ENCODE results near the gene ZNF385A. TPM values are rescaled to one million over a fixed set of nuclear protein-coding genes. Genes with fewer than 3 reads are reported as not detected.

Gene ZNF385A
- total RNA-seq, 4 donors from 2014 or later = 3.3 to 21.0 (median 18.3) TPM

DNA sequence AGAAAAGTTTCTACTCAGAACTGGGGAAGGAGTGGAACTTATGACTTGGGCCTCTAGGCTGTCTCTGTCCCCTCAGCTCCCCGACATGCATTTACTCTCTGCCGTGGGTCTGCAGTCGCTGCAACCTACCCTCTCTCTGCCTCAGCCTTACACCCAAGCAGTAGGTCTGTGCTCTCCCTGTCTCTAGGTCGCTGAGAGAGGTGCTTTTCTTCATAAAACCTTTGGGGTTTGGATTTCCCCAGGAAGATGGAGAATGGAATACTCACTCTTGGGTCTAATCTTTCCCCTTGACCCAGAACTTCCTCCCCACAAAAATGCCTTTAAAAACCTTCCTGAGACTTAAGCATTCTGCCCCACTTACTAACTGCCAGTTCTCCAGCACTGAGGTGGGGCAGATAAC lies 33.2 kb downstream of the ZNF385A start:
- in situ Hi-C loops (cut with MboI; ENCODE audit: low sequenced_read_pairs in 4 of 4) (loop anchor here (25.0 kb wide), 2 partner anchors 339 to 364 kb away; partner anchors contain the start of genes HOXC10 (in 2 of the 4), HOXC8 (in 2 of the 4) and HOXC9 (in 2 of the 4)), intact Hi-C loops (cut with DNase I; ENCODE audit: low total_unique reads) (loop anchor here (10.0 kb wide), 1 partner anchor 1373 kb away; the partner anchor contains the start of genes CD63 and RDH5)
- TF ChIP-seq POLR2A (IDR thresholded peaks at IDR 0.05) = no peak
- TF ChIP-seq, protein P1, sequence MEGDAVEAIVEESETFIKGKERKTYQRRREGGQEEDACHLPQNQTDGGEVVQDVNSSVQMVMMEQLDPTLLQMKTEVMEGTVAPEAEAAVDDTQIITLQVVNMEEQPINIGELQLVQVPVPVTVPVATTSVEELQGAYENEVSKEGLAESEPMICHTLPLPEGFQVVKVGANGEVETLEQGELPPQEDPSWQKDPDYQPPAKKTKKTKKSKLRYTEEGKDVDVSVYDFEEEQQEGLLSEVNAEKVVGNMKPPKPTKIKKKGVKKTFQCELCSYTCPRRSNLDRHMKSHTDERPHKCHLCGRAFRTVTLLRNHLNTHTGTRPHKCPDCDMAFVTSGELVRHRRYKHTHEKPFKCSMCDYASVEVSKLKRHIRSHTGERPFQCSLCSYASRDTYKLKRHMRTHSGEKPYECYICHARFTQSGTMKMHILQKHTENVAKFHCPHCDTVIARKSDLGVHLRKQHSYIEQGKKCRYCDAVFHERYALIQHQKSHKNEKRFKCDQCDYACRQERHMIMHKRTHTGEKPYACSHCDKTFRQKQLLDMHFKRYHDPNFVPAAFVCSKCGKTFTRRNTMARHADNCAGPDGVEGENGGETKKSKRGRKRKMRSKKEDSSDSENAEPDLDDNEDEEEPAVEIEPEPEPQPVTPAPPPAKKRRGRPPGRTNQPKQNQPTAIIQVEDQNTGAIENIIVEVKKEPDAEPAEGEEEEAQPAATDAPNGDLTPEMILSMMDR (IDR thresholded peaks at IDR 0.05 in 4 of 5, conservative IDR thresholded peaks at IDR 0.05 in 1 of 5) = no peak
- no peak for ATAC-seq
- no peak for DNase-seq
- H3K4me3 ChIP-seq = no peak overlapping the region
- no peaks in the 10 kb centered on the region for H3K9me3 ChIP-seq
- H3K27me3 ChIP-seq = no peaks in the 10 kb centered on the region
- peaks cover 3 to 49% of the 10 kb centered on the region in 2 donors for H3K36me3 ChIP-seq
- no peak overlapping the region for H3K27ac ChIP-seq
- peaks cover 21 to 22% of the 10 kb centered on the region in 2 donors for H3K4me1 ChIP-seq

DNA sequence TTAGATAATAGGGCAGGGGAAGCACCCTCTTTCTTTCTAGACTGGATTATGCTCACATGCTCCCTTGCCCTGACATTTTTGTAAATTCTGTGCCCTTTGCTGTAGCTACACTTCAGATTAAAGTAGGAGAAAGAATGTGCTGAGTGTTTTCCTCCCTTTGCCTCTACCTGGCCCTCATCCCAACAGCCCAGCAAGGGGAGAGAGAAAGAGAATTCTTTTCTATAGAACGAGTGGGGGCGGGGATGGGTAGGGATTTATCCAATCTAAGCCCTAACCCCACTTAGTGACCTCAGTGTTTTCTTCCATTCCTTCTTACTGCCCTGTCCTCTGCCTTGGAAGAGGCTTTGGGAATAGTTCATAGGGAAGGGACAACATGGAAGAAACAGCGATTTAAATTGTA lies 33.8 kb downstream of the ZNF385A start:
- Histone ChIP-seq H3K9me3 (no peaks in the 10 kb centered on the region), H3K4me3 (no peak overlapping the region), H3K27ac (no peak overlapping the region), H3K27me3 (no peaks in the 10 kb centered on the region), H3K4me1 (peaks cover 21 to 22% of the 10 kb centered on the region in 2 donors), H3K36me3 (peaks cover 3 to 55% of the 10 kb centered on the region in 2 donors)
- DNase-seq = no peak
- no peak for ATAC-seq
- TF ChIP-seq, protein P1 (IDR thresholded peaks at IDR 0.05 in 4 of 5, conservative IDR thresholded peaks at IDR 0.05 in 1 of 5) = no peak
- no peak for TF ChIP-seq POLR2A (IDR thresholded peaks at IDR 0.05)
- in situ Hi-C loops (cut with MboI; ENCODE audit: low sequenced_read_pairs in 4 of 4) = loop anchor here (25.0 kb wide), 2 partner anchors 338 to 363 kb away; partner anchors contain the start of genes HOXC10 (in 2 of the 4), HOXC8 (in 2 of the 4) and HOXC9 (in 2 of the 4)
- intact Hi-C loops (cut with DNase I; ENCODE audit: low total_unique reads) = loop anchor here (10.0 kb wide), 1 partner anchor 1374 kb away; the partner anchor contains the start of genes CD63 and RDH5

DNA sequence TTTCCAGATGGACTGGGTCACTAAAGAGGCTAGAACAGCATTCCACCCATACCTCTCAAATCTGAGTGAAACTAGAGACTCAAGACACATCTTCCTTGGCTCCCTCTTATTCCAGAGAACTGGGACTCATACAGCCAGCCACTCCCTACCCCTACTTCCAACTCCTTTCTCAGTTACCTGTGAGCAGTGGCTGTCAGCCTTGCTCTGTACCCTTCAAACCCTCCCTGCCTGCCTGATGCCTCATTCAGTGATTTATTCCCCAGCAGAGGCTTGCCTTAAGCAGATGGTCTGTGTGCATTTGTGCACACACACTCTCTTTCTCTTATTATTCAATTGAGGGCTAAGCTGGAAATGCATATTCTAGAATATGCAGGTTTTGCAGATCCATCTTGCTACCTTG lies 34.9 kb downstream of the ZNF385A start:
- Histone ChIP-seq H3K4me1 (peaks cover 21 to 22% of the 10 kb centered on the region in 2 donors), H3K4me3 (no peak overlapping the region), H3K36me3 (peaks cover 3 to 65% of the 10 kb centered on the region in 2 donors), H3K27me3 (no peaks in the 10 kb centered on the region), H3K27ac (no peak overlapping the region), H3K9me3 (no peaks in the 10 kb centered on the region)
- ATAC-seq = no peak
- intact Hi-C loops (cut with DNase I; ENCODE audit: low total_unique reads) (loop anchor here (10.0 kb wide), 1 partner anchor 1375 kb away; the partner anchor contains the start of genes CD63 and RDH5), in situ Hi-C loops (cut with MboI; ENCODE audit: low sequenced_read_pairs in 4 of 4) (loop anchor here (25.0 kb wide), 2 partner anchors 337 to 362 kb away; partner anchors contain the start of genes HOXC10 (in 2 of the 4), HOXC8 (in 2 of the 4) and HOXC9 (in 2 of the 4))
- TF ChIP-seq, protein P1 (IDR thresholded peaks at IDR 0.05 in 4 of 5, conservative IDR thresholded peaks at IDR 0.05 in 1 of 5) = no peak
- TF ChIP-seq POLR2A (IDR thresholded peaks at IDR 0.05) = no peak
- no peak for DNase-seq

DNA sequence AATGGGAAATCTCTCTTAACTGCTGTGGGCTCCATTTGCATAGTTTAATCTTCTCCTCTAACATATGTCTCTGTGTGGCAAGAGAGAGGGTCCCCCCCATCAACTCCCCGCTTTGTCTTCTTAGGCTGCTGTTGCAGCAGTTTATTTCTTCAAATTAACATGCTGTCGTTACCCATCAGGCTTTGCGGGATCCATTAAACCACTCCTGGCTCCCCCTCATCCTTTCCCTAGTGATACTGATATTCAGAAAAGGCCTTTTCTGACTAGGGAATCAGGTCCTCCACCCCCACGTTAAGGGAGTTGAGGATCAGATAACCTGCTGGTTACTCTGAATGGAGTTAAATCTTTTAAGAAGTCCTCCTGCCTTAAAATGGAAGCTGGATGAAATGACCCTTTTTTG lies 35.5 kb downstream of the ZNF385A start:
- no peaks in the 10 kb centered on the region for H3K9me3 ChIP-seq
- peaks cover 21 to 22% of the 10 kb centered on the region in 2 donors for H3K4me1 ChIP-seq
- DNase-seq (no peak), ATAC-seq (no peak)
- no peak overlapping the region for H3K27ac ChIP-seq
- H3K36me3 ChIP-seq = peaks cover 3 to 72% of the 10 kb centered on the region in 2 donors
- no peak overlapping the region for H3K4me3 ChIP-seq
- in situ Hi-C loops (cut with MboI; ENCODE audit: low sequenced_read_pairs in 4 of 4) = no loop called here
- no peaks in the 10 kb centered on the region for H3K27me3 ChIP-seq
- intact Hi-C loops (cut with DNase I; ENCODE audit: low total_unique reads) = no loop called here
- TF ChIP-seq POLR2A (IDR thresholded peaks at IDR 0.05) = no peak
- TF ChIP-seq, protein P1 (IDR thresholded peaks at IDR 0.05 in 4 of 5, conservative IDR thresholded peaks at IDR 0.05 in 1 of 5) = no peak
